GM21381 (cell line): ENCODE results near the gene TUBA4B.
A peak's percentile ranks its signal among the peaks of the same experiment; 100 is the strongest.
"Not testable (repeated sequence)": the region's sequence is repeated elsewhere in the genome, so short reads cannot be mapped to it uniquely, and the experiment has no call there.

Source experiments
- ATAC-seq: cut with Tn5 transposase; IDR thresholded peaks from one replicate; pipeline ENCODE4 v1.9.1; 2021; ENCODE audit warnings: mild to moderate bottlenecking, moderate library complexity; ENCODE audit not compliant: unreplicated experiment

TUBA4B gene

GRCh38 chr2:219247678-219248642, 5.1 kb upstream of the TUBA4B start:
- ATAC-seq = no peak

- ATAC-seq = no peak
Measured at GRCh38 chr2:219248845-219249202, 4.2 kb upstream of the TUBA4B start.

- ATAC-seq = peak; percentile 38
Measured at GRCh38 chr2:219249203-219249980, 3.7 kb upstream of the TUBA4B start.

- ATAC-seq = no peak
Measured at GRCh38 chr2:219250049-219250781, 2.8 kb upstream of the TUBA4B start.

- ATAC-seq = no peak
Measured at GRCh38 chr2:219251656-219252055, 1.4 kb upstream of the TUBA4B start.

GRCh38 chr2:219252084-219252483, 959 bp upstream of the TUBA4B start:
- no peak for ATAC-seq

- no peak for ATAC-seq
Measured at GRCh38 chr2:219252570-219252899, 508 bp upstream of the TUBA4B start.

GRCh38 chr2:219253753-219254589, 928 bp downstream of the TUBA4B start, which contains the start of gene TUBA4A:
Gene TUBA4A (minus strand): TSS chr2:219253918. CDS start chr2:219253858, 60 bp downstream.
- peak; percentile 48 for ATAC-seq

- peak; percentile 31 for ATAC-seq
Measured at GRCh38 chr2:219254590-219255201, 1.7 kb downstream of the TUBA4B start.

- not testable (repeated sequence) for ATAC-seq
Measured at GRCh38 chr2:219258942-219259341, 5.9 kb downstream of the TUBA4B start.

- no peak for ATAC-seq
Measured at GRCh38 chr2:219261024-219261855, 8.2 kb downstream of the TUBA4B start.

- ATAC-seq = no peak
Measured at GRCh38 chr2:219266232-219266631, 13.2 kb downstream of the TUBA4B start.

- ATAC-seq = no peak
Measured at GRCh38 chr2:219266886-219267285, 13.8 kb downstream of the TUBA4B start.

GRCh38 chr2:219268294-219268693, 15.3 kb downstream of the TUBA4B start:
- ATAC-seq = no peak

GRCh38 chr2:219269362-219270054, 16.5 kb downstream of the TUBA4B start:
- no peak for ATAC-seq

- ATAC-seq = no peak
Measured at GRCh38 chr2:219270055-219270372, 17.0 kb downstream of the TUBA4B start.

GRCh38 chr2:219271021-219271420, 18.0 kb downstream of the TUBA4B start:
- ATAC-seq = no peak

GRCh38 chr2:219272356-219272755, 19.3 kb downstream of the TUBA4B start:
- ATAC-seq = no peak

GRCh38 chr2:219272995-219273394, 20.0 kb downstream of the TUBA4B start:
- no peak for ATAC-seq
